Hepatocyte (in vitro differentiated cells): ENCODE measurements around the gene RPL10.

Source experiments
- CTCF ChIP-seq: fragments of 200-600 bp; sonication (generic); IDR thresholded peaks from 2 replicates; pipeline ENCODE4 v1.5.1; 2016; ENCODE audit warnings: antibody characterized with exemption, mild to moderate bottlenecking; ENCODE audit not compliant: poor library complexity
- EZH2 ChIP-seq: fragments of 200-600 bp; sonication (generic); IDR thresholded peaks from 2 replicates; pipeline ENCODE4 v1.6.1; 2016; ENCODE audit warnings: antibody characterized with exemption, mild to moderate bottlenecking, borderline replicate concordance
- EZH2phosphoT487 ChIP-seq: fragments of 200-600 bp; sonication (generic); IDR thresholded peaks from one replicate; pipeline ENCODE4 v1.6.1; 2018; ENCODE audit warnings: antibody characterized with exemption, mild to moderate bottlenecking, low read depth, moderate library complexity; ENCODE audit not compliant: unreplicated experiment, severe bottlenecking

DNA sequence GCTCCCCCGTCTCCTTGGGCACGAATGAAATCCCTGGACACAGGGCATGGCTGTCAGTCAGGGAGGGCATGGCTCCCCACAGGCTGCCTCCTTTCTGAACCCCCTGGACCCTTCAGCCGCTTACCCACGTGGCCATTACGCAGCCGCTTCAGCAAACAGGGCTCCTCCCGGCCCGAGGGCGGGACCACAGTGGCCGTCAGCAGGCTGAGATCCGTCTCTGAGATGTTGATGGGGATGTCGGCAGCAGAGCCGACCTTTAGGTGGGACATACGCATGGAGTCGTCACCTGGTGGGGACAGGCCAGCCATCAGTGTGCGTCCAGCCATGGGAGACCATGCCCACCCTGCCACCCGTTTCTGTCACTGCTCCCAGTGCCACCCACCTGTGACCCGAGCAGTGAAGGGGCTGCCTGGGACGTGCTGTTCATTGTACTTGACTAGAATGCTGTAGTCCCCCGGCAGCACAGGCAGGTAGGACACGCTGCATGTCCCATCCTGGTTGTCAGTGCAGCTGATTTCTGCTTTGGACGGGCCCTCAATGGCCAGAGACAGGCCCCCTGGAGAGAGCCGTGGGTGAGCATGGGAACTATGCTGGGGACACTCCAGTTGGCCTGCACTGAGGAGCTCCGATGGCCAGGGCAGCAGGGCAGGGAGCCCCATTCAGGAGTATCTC lies 44.9 kb upstream of the RPL10 start:
- TF ChIP-seq CTCF (no peak), EZH2 (no peak), EZH2phosphoT487 (no peak)
